IMR-90 (cell line): Measurements from ENCODE around the gene TFEB.

Experiments used
- BHLHE40 ChIP-seq: fragments of 150-350 bp; IDR thresholded peaks from 2 replicates; pipeline ENCODE4 v1.6.1; 2016; ENCODE audit warnings: mild to moderate bottlenecking, low read depth, low read length
- CEBPB ChIP-seq: IDR thresholded peaks from 2 replicates; pipeline ENCODE4 v1.6.1; 2012; ENCODE audit warnings: low read depth, low read length, improper control_type of control experiment
- MAZ ChIP-seq: IDR thresholded peaks from 2 replicates; pipeline ENCODE4 v1.6.1; 2012; ENCODE audit warnings: low read depth, mild to moderate bottlenecking, low read length, improper control_type of control experiment, moderate library complexity, borderline replicate concordance
- POLR2A ChIP-seq: IDR thresholded peaks from 2 replicates; pipeline ENCODE4 v1.6.1; 2012; ENCODE audit warnings: mild to moderate bottlenecking, low read depth, low read length
- RCOR1 ChIP-seq: IDR thresholded peaks from 2 replicates; pipeline ENCODE4 v1.6.1; 2012; ENCODE audit warnings: mild to moderate bottlenecking, low read length, improper control_type of control experiment; ENCODE audit not compliant: insufficient replicate concordance
- TF ChIP-seq, protein P1 (sequence below): conservative IDR thresholded peaks from 2 replicates; pipeline ENCODE4 v1.5.1; 2012; ENCODE audit warnings: mild to moderate bottlenecking, low read depth, low read length, improper control_type of control experiment

DNA sequence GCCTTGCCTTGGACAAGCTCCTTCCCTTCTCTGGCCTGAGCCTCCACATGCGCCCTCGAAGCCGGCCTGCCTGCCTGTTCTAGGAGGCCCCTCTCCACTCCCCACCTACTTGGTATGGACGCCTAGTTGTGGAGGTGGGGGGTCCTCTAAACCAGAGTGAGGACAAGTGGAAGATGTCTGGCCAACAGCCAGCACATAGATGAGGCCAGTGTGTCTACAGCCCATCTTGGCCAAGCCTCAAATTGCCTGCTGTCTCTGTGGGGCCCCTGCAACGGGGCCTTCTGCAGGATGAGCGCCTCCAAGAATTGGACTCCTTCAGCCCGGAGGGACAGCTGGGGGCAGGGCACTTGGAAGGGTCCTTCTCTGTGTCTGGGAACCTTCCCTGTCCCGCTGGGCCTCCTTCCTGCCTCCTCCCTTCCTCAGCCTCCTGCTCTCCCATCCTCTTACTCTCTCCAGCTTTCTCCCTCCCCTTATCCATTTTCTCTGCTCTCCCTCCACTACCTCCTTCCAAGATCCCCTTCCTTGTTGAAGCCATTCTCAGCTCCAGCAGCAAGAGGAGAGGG lies 95.5 kb downstream of the TFEB start:
- TF ChIP-seq RCOR1 (no peak), MAZ (no peak), POLR2A (no peak), CEBPB (no peak), BHLHE40 (no peak)
- TF ChIP-seq, protein P1, sequence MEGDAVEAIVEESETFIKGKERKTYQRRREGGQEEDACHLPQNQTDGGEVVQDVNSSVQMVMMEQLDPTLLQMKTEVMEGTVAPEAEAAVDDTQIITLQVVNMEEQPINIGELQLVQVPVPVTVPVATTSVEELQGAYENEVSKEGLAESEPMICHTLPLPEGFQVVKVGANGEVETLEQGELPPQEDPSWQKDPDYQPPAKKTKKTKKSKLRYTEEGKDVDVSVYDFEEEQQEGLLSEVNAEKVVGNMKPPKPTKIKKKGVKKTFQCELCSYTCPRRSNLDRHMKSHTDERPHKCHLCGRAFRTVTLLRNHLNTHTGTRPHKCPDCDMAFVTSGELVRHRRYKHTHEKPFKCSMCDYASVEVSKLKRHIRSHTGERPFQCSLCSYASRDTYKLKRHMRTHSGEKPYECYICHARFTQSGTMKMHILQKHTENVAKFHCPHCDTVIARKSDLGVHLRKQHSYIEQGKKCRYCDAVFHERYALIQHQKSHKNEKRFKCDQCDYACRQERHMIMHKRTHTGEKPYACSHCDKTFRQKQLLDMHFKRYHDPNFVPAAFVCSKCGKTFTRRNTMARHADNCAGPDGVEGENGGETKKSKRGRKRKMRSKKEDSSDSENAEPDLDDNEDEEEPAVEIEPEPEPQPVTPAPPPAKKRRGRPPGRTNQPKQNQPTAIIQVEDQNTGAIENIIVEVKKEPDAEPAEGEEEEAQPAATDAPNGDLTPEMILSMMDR = no peak
